Skeletal muscle tissue (tissue), 4 donors: Measurements from ENCODE around the gene CNNM2. TPM values are rescaled to one million over a fixed set of nuclear protein-coding genes. Genes with fewer than 3 reads are reported as not detected.
"Not testable (repeated sequence)": the region's sequence is repeated elsewhere in the genome, so short reads cannot be mapped to it uniquely, and the experiment has no call there.

Experiments used
- H3K27ac ChIP-seq: one replicate; pipeline ENCODE4 v1.7.0; 2013; ENCODE audit warnings: mild to moderate bottlenecking, low read depth, low read length, inconsistent platforms
- H3K27me3 ChIP-seq, 3 donors: one replicate each; pipeline ENCODE4 v1.7.0; 2013; ENCODE audit warnings: low read length in 3 of 3; ENCODE audit not compliant: control insufficient read depth in 3 of 3, insufficient read depth in 3 of 3
- H3K36me3 ChIP-seq, 3 donors: one replicate each; pipeline ENCODE4 v1.7.0; 2013; ENCODE audit warnings: low read length in 3 of 3; ENCODE audit not compliant: control insufficient read depth in 3 of 3, insufficient read depth in 3 of 3
- H3K4me1 ChIP-seq, 3 donors: one replicate each; pipeline ENCODE4 v1.7.0; 2013; ENCODE audit warnings: low read length in 3 of 3, mild to moderate bottlenecking in 3 of 3; ENCODE audit not compliant: control insufficient read depth in 3 of 3, insufficient read depth in 3 of 3
- H3K4me3 ChIP-seq, 3 donors: one replicate each; pipeline ENCODE4 v1.7.0; 2013; ENCODE audit warnings: low read length in 3 of 3
- H3K9ac ChIP-seq, 3 donors: one replicate each; pipeline ENCODE4 v1.7.0; 2013; ENCODE audit warnings: low read length in 3 of 3, mild to moderate bottlenecking in 3 of 3, moderate library complexity in 2 of 3, low read depth in 1 of 3
- H3K9me3 ChIP-seq, 3 donors: one replicate each; pipeline ENCODE4 v1.7.0; 2013; ENCODE audit warnings: low read length in 3 of 3; ENCODE audit not compliant: control insufficient read depth in 3 of 3
- total RNA-seq: library from RNA; depleted of rRNA; stranded (reverse); fragments of >200 nt; gene quantifications from one replicate; pipeline ENCODE4 v1.2.3, GENCODE V29; 2014
- donor health status: Osteomylitis.

The CNNM2 gene
- total RNA-seq, 1 donor from 2014 or later: 2.1 TPM

DNA sequence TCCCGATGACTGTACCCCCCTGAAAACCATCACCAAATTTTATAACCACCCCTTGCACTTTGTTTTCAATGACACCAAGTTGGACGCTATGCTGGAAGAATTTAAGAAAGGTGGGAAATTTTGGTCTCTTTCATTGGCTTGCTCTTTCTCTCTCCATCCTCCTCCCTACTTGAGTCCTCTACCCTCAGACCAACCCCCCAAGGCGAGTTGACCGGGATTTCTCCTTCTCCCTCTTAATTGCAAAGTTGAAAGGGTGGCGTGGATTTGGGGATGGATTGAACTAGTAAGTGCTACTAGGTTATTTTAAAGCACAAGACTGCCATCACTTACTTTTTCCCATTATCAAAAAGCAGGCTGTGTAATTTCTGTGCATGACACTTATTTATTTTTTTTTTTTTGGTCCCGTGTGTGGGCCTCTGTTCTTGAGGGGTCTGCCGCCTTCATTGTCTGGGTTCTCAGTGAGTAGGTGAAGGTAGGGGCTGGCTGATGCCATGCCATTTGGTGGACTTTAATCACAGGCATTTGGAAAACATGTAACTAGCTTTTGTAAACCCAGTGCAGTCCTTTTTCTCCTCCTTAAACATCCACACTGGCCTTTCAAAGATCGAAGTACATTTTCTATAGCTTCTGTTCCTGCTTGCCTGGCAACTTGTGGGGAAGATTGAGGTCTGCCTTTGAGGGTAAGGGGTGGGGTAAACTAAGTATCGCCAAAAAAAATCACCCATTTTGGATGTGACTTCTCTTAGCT lies 2.1 kb downstream of the CNNM2 start:
- Histone ChIP-seq H3K9ac (peak overlapping the region in 2 of 3 donors; percentile 87 to 93), H3K4me3 (peak overlapping the region; percentile 92 to 99 (median 94)), H3K27me3 (no peaks in the 10 kb centered on the region), H3K36me3 (no peaks in the 10 kb centered on the region), H3K9me3 (no peaks in the 10 kb centered on the region), H3K4me1 (peaks cover 22 to 30% (median 22%) of the 10 kb centered on the region in 3 donors), H3K27ac (no peak overlapping the region)

DNA sequence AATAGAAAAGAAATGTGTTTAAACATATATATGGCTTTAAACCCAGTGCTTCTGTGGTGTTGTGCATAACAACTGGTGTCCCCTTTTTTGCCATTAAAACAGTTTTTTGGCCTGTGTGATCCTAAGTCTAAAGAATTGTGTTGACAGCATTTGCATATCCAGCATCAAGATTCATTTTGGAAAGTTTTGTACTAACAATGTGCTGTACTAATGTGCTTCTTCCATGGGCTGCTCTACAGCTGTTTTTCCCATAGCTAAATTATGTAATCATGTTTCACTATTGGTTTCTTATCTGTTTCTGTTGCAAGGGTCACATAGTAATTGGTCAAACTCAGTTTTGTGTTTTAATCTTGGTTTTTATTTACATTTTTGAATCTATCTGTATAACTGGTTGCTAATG lies 5.5 kb downstream of the CNNM2 start:
- Histone ChIP-seq H3K9me3 (no peaks in the 10 kb centered on the region), H3K36me3 (peaks cover 0 to 4% (median 0%) of the 10 kb centered on the region in 3 donors), H3K27me3 (no peaks in the 10 kb centered on the region), H3K27ac (no peak overlapping the region), H3K9ac (no peak overlapping the region), H3K4me1 (peaks cover 17 to 25% (median 18%) of the 10 kb centered on the region in 3 donors), H3K4me3 (no peak overlapping the region)

DNA sequence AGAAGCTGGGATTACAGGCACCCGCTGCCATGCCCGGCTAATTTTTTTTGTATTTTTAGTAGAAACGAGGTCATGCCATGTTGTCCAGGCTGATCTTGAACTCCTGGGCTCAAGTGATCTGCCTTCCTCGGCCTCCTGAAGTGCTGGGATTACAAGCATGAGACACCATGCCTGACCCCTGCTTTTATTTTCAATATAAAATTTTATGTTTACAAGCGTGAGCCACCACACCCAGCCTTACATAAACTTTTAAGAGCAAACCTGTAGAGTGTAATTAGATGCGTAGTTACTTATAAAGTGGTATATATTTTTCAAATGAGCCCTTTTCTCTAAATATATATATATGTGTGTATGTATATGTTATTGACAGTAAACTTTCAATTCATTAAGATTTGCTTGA lies 8.7 kb downstream of the CNNM2 start:
- Histone ChIP-seq H3K27me3 (no peaks in the 10 kb centered on the region), H3K4me3 (no peak overlapping the region), H3K9me3 (no peaks in the 10 kb centered on the region), H3K9ac (no peak overlapping the region), H3K36me3 (peaks cover 0 to 4% (median 0%) of the 10 kb centered on the region in 3 donors), H3K27ac (no peak overlapping the region), H3K4me1 (no peaks in the 10 kb centered on the region)

DNA sequence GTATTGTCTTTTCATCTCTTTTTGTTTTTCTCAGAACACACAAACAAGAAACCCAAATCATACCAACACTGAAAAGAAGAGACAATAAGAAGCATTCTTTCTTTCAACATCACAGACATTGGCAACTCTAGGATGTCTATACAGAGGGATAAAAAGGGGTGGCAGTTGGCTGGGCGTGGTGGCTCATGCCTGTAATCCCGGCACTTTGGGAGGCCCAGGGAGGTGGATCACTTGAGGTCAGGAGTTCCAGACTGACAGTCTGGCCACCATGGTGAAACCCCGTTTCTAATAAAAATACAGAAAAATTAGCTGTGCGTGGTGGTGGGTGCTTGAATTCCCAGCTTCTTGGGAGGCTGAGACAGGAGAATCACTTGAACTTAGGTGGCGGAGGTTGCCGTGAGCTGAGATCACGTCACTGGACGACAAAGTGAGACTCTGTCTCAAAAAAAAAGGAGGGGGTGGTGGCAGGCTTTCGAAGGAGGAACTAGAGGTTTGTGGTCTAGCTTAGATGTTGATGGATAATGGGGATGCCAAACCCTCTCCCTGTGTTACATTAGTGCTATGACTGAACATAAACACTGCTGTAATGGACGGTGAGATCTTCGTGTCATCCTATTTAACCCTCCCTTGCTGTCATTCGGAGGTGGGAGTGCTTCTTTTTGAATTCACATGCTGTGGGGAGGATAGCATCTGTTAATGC lies 9.4 kb downstream of the CNNM2 start:
- no peaks in the 10 kb centered on the region for H3K9me3 ChIP-seq

DNA sequence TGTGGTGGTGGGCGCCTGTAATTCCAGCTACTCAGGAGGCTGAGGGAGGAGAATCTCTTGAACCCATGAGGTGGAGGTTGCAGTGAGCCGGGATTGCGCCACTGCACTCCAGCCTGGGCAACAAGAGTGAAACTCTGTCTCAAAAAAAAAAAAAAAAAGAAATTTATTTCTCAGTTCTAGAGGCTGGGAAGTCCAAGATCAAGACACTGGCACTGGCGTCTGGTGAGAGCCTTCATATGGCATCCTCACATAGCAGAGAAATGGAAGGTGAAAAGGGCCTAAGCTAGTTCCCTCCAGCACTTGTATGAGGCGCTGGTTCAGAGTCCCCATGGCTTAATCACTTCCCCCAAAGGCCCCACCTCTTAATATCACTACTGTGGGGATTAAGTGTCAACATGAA lies 10.3 kb downstream of the CNNM2 start:
- not testable (repeated sequence) for H3K4me3 ChIP-seq, H3K9me3 ChIP-seq, H3K9ac ChIP-seq, H3K27me3 ChIP-seq, H3K27ac ChIP-seq, H3K36me3 ChIP-seq, H3K4me1 ChIP-seq

More for the DNA sequence above, 9.4 kb downstream of the CNNM2 start:
- no peak overlapping the region for H3K27ac ChIP-seq
- H3K9ac ChIP-seq: no peak overlapping the region
- H3K27me3 ChIP-seq: no peaks in the 10 kb centered on the region
- peaks cover 0 to 4% (median 0%) of the 10 kb centered on the region in 3 donors for H3K36me3 ChIP-seq
- no peak overlapping the region for H3K4me3 ChIP-seq
- H3K4me1 ChIP-seq: no peaks in the 10 kb centered on the region

DNA sequence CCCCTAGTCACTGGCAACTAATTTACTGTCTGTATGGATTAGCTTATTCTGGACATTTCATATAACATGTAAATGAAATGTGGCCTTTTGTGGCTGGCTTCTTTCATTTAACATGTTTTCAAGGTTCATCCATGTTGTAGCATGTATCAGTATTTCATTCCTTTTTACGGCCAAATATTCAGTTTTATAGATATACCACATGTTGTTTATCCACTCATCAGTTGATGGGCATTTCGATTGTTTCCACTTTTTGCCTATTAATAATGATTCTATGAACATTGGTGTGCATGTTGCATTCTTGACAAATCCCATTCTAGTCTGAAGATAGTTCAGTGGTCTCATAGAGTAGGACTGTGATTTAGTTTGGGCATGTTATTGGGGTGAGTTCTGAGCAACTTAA lies 12.6 kb downstream of the CNNM2 start:
- Histone ChIP-seq H3K27me3 (no peaks in the 10 kb centered on the region), H3K4me1 (no peaks in the 10 kb centered on the region), H3K4me3 (no peak overlapping the region), H3K36me3 (peaks cover 0 to 4% (median 0%) of the 10 kb centered on the region in 3 donors), H3K9ac (no peak overlapping the region), H3K27ac (no peak overlapping the region), H3K9me3 (no peaks in the 10 kb centered on the region)

DNA sequence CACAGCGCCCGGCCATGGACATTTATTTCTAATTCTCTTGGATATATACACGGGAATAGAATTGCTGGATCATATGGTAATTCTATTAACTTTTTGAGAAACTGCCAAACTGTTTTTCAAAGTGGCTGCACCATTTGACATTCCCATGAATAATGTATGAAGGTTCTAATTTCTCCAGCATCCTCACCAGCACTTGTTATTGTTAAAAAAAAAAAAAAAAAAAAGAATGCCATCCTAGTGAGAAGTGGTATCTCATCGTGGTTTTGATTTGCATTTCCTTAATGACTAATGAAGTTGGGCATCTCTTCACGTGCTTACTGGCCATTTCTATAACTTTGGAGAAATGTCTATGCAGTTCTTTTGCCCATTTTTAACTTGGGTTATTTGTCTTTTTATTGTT lies 13.5 kb downstream of the CNNM2 start:
- H3K4me3 ChIP-seq: no peak overlapping the region
- no peaks in the 10 kb centered on the region for H3K27me3 ChIP-seq
- peaks cover 0 to 4% (median 0%) of the 10 kb centered on the region in 3 donors for H3K36me3 ChIP-seq
- no peak overlapping the region for H3K27ac ChIP-seq
- H3K9ac ChIP-seq: no peak overlapping the region
- no peaks in the 10 kb centered on the region for H3K4me1 ChIP-seq
- no peaks in the 10 kb centered on the region for H3K9me3 ChIP-seq

DNA sequence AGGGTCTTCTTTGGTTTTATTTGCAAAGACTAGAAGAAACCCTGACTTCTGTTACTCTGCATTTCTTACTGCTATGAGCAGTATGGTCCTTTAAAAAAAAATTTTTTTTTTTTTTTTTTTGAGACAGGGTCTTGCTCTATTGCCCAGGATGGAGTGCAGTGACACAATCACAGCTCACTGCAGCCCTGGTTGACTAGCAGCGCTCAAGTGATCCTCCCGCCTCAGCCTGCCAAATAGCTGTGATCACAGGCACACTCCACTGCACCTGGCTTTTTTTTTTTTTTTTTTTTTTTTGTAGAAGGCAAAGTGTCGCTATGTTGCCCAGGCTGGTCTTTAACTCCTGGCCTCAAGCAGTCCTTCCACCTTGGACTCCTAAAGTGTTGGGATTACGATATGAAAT lies 17.4 kb downstream of the CNNM2 start:
- no peaks in the 10 kb centered on the region for H3K36me3 ChIP-seq
- no peaks in the 10 kb centered on the region for H3K4me1 ChIP-seq
- no peaks in the 10 kb centered on the region for H3K9me3 ChIP-seq
- no peaks in the 10 kb centered on the region for H3K27me3 ChIP-seq
- H3K27ac ChIP-seq: no peak overlapping the region
- H3K9ac ChIP-seq: no peak overlapping the region
- no peak overlapping the region for H3K4me3 ChIP-seq

DNA sequence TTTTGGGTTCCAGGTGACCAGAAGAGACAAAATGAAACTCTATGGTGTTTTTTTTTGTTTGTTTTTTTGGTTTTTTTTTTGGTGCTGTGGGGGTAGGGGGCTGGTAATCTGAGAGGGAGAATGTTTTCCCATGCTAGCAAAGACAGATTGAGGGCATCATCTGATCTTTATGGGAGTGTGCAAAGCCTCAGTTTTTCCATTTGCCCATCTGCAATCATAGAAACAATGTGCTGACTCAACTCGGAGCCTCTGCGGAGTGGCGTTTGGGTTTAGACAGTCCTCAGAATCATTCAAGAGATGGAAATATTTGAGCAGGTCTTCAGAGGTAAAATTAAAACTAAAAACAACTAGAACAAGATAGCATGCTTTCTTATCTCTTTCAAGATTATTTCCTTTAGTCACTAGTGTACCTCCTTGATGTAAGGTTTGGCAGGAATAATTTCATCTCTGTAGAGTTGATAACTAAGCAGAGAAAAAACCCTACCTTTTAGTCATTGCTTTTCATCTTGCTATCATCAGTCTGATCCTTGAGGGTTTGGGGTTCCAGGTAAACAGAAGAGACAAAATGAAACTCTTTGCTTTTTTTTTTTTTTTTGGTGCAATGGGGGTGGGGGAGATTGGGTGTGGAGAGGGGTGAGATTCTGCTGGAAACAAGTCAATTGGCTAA lies 18.0 kb downstream of the CNNM2 start:
- H3K9ac ChIP-seq: no peak overlapping the region
- H3K36me3 ChIP-seq: no peaks in the 10 kb centered on the region
- no peak overlapping the region for H3K27ac ChIP-seq
- no peaks in the 10 kb centered on the region for H3K27me3 ChIP-seq
- no peaks in the 10 kb centered on the region for H3K9me3 ChIP-seq
- H3K4me1 ChIP-seq: no peaks in the 10 kb centered on the region
- no peak overlapping the region for H3K4me3 ChIP-seq

DNA sequence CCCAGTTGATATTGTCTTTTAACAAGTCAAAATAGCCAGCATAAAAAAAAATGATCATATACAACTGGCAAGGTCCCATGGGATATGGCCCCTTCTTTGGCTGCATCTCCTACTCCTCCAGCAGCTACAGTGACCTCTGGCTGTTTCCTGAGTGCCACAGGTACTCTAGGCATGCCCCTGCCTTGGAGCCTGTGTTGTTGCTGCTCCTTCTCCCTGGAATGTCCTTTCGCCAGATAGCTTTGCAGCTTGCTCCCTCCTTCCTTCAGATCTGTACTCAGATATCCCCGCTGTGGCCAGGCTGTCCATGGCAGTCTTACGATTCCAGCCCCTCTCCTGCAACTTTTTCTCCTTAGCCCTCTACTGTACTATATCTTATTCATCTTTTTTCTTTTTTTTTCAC lies 23.3 kb downstream of the CNNM2 start:
- H3K4me1 ChIP-seq: no peaks in the 10 kb centered on the region
- no peaks in the 10 kb centered on the region for H3K27me3 ChIP-seq
- no peak overlapping the region for H3K27ac ChIP-seq
- no peaks in the 10 kb centered on the region for H3K9me3 ChIP-seq
- H3K36me3 ChIP-seq: no peaks in the 10 kb centered on the region
- no peak overlapping the region for H3K9ac ChIP-seq
- H3K4me3 ChIP-seq: no peak overlapping the region
